Measurements from ENCODE around the gene GDPD5.
A peak's percentile ranks its signal among the peaks of the same experiment; 100 is the strongest.

The GDPD5 gene

DNA sequence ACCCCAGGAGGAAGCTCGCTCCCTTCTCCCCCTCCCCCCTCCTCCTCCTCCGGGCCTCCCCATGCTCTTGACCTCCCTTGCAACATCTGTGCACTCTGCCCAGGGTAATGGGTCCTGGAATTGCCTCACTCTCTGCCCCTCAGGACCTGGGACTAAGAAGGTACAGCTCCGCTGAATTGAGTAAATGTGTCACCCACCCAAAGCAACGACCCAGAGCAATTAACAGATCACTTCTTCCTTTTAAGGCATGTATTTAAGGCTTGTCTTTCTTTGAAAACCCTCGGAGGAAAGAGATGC is 15.1 kb downstream of the GDPD5 start:
- Histone ChIP-seq H3K4me3 (ENCODE audit: low read length) (no peak overlapping the region), H3K27me3 (ENCODE audit: control insufficient read depth, low read length) (no peaks in the 10 kb centered on the region), H3K9me2 (replicated peaks; ENCODE audit: control insufficient read depth, low read length) (no peaks in the 10 kb centered on the region), H3K4me2 (ENCODE audit: low read length) (no peak overlapping the region), H3K9me3 (ENCODE audit: control insufficient read depth, insufficient read depth, low read length) (no peaks in the 10 kb centered on the region), H3K79me2 (ENCODE audit: control insufficient read depth, low read length) (no peaks in the 10 kb centered on the region), H3F3A (ENCODE audit: control insufficient read depth, insufficient read depth) (no peaks in the 10 kb centered on the region), H3K36me3 (ENCODE audit: control insufficient read depth, low read length) (no peaks in the 10 kb centered on the region), H4K20me1 (ENCODE audit: control insufficient read depth, insufficient read depth, low read depth, low read length) (no peaks in the 10 kb centered on the region), H3K27ac (ENCODE audit: low read depth, low read length) (no peak overlapping the region), H3K4me1 (ENCODE audit: control insufficient read depth, low read length) (peaks cover 45% of the 10 kb centered on the region)
- TF ChIP-seq EZH2phosphoT487 (IDR thresholded peaks at IDR 0.05; ENCODE audit: borderline replicate concordance, low read length): no peak
- TF ChIP-seq, protein P1, sequence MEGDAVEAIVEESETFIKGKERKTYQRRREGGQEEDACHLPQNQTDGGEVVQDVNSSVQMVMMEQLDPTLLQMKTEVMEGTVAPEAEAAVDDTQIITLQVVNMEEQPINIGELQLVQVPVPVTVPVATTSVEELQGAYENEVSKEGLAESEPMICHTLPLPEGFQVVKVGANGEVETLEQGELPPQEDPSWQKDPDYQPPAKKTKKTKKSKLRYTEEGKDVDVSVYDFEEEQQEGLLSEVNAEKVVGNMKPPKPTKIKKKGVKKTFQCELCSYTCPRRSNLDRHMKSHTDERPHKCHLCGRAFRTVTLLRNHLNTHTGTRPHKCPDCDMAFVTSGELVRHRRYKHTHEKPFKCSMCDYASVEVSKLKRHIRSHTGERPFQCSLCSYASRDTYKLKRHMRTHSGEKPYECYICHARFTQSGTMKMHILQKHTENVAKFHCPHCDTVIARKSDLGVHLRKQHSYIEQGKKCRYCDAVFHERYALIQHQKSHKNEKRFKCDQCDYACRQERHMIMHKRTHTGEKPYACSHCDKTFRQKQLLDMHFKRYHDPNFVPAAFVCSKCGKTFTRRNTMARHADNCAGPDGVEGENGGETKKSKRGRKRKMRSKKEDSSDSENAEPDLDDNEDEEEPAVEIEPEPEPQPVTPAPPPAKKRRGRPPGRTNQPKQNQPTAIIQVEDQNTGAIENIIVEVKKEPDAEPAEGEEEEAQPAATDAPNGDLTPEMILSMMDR (IDR thresholded peaks at IDR 0.05; ENCODE audit: low read depth, low read length, poor library complexity, severe bottlenecking): no peak

DNA sequence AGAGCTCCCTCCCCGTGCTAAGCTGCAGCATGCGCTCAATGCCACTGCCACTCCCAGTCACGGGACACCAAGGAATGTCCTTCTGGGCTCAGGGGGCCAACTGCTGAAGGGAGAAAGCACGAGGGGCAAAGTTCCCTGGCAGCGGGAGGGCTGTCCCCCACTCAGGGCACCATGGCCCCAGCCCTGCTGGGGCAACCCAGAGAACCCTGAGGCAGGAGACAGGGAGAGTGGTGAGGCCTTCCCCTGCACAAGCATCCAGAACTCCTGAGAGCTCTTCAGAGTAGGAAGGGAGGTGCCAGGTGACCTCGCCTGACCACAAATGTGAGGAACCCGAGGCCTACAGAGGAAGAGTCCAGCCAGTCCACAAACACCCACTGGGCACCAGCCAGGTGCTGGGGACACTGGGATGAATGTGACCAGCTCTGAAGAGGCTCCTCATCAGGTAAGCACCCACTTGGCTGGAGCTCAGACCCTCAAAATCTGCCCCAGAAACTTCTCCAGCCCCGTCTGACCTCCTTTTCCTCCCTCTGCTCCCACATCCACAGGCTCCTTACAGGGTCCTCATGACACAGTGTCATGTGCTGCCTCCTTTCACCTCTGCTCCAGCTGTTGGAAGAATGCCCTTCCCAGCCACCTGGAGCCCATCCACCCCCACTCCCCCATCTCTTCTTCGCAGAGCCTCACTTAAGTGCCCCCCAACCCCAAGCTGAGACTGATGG is 15.6 kb downstream of the GDPD5 start:
- Histone ChIP-seq H3K36me3 (ENCODE audit: control insufficient read depth, low read length) (no peaks in the 10 kb centered on the region), H3K4me3 (ENCODE audit: low read length) (no peak overlapping the region), H3F3A (ENCODE audit: control insufficient read depth, insufficient read depth) (no peaks in the 10 kb centered on the region), H3K27ac (ENCODE audit: low read depth, low read length) (no peak overlapping the region), H3K4me2 (ENCODE audit: low read length) (no peak overlapping the region), H4K20me1 (ENCODE audit: control insufficient read depth, insufficient read depth, low read depth, low read length) (no peaks in the 10 kb centered on the region), H3K27me3 (ENCODE audit: control insufficient read depth, low read length) (no peaks in the 10 kb centered on the region), H3K79me2 (ENCODE audit: control insufficient read depth, low read length) (no peaks in the 10 kb centered on the region), H3K9me3 (ENCODE audit: control insufficient read depth, insufficient read depth, low read length) (no peaks in the 10 kb centered on the region), H3K9me2 (replicated peaks; ENCODE audit: control insufficient read depth, low read length) (no peaks in the 10 kb centered on the region), H3K4me1 (ENCODE audit: control insufficient read depth, low read length) (peaks cover 40% of the 10 kb centered on the region)
- TF ChIP-seq, protein P1 (IDR thresholded peaks at IDR 0.05; ENCODE audit: low read depth, low read length, poor library complexity, severe bottlenecking): no peak
- TF ChIP-seq EZH2phosphoT487 (IDR thresholded peaks at IDR 0.05; ENCODE audit: borderline replicate concordance, low read length): no peak

DNA sequence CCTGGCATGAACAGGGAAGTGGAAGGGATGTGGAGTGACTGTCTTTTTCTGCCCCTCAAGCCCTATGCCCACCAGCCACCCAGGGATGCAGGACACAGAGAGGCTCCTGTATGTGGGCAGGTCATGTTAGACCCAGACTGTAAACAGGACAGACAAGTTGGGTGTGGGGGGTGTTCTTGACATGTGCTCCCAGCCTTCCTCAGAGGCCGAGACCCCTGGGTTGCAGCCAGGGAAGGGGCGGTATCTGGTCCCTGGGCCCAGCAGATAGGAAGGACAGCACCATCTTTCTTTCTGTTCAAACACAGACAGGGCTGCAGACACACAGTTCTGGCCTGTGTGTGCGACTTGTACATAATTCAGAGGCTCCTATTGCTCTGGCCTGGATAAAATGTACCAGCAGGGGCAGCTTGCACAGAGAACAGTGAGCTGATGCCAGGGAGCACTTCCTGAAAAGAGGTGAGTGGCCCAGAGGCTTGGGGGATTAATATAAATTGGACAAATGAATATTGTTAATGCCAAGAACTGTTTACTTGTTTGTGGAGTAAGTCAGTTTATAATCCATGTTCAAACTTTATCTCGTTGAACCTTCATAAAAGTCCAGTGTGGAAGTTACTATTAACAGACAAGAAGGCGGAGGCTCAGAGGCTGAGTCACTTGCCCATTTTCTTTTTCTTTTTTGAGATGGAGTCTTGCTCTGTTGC is 16.6 kb downstream of the GDPD5 start:
- Histone ChIP-seq H3K9me2 (replicated peaks; ENCODE audit: control insufficient read depth, low read length) (no peaks in the 10 kb centered on the region), H3K4me1 (ENCODE audit: control insufficient read depth, low read length) (peaks cover 32% of the 10 kb centered on the region), H3K4me3 (ENCODE audit: low read length) (peak overlapping the region; percentile 29; the same call in 1 of the 2 replicates), H3K27me3 (ENCODE audit: control insufficient read depth, low read length) (no peaks in the 10 kb centered on the region), H3K79me2 (ENCODE audit: control insufficient read depth, low read length) (no peaks in the 10 kb centered on the region), H4K20me1 (ENCODE audit: control insufficient read depth, insufficient read depth, low read depth, low read length) (no peaks in the 10 kb centered on the region), H3K36me3 (ENCODE audit: control insufficient read depth, low read length) (no peaks in the 10 kb centered on the region), H3F3A (ENCODE audit: control insufficient read depth, insufficient read depth) (no peaks in the 10 kb centered on the region), H3K9me3 (ENCODE audit: control insufficient read depth, insufficient read depth, low read length) (no peaks in the 10 kb centered on the region), H3K4me2 (ENCODE audit: low read length) (peak overlapping the region; percentile 49), H3K27ac (ENCODE audit: low read depth, low read length) (peak overlapping the region; percentile 25)
- no peak for TF ChIP-seq EZH2phosphoT487 (IDR thresholded peaks at IDR 0.05; ENCODE audit: borderline replicate concordance, low read length)
- TF ChIP-seq, protein P1 (IDR thresholded peaks at IDR 0.05; ENCODE audit: low read depth, low read length, poor library complexity, severe bottlenecking): no peak

Data from DOHH2 (cell line).